Prostate gland (tissue), 2 donors: ENCODE measurements around the gene BTBD7. TPM values are rescaled to one million over a fixed set of nuclear protein-coding genes. Genes with fewer than 3 reads are reported as not detected.

Experiments
- DNase-seq: peaks from one replicate; pipeline ENCODE4 v3.0.0-alpha.2; 2019; ENCODE audit warnings: low spot score
- H3K27ac ChIP-seq, 2 donors: fragments of 200-600 bp; sonication (generic); 2 replicates each; pipeline ENCODE4 v1.5.1; 2017 to 2019
- H3K27me3 ChIP-seq: fragments of 200-600 bp; sonication (generic); replicated peaks from 2 replicates; pipeline ENCODE4 v1.5.1; 2019; ENCODE audit not compliant: insufficient read depth
- H3K36me3 ChIP-seq, 2 donors: fragments of 200-600 bp; sonication (generic); 1 replicate in 1 of 2; 2 replicates in 1 of 2; pipeline versions ENCODE4 v1.5.1 to v1.8.1; 2017 to 2019
- H3K4me1 ChIP-seq: fragments of 200-600 bp; sonication (generic); replicated peaks from 2 replicates; pipeline ENCODE4 v1.5.1; 2019
- H3K4me3 ChIP-seq, 2 donors: fragments of 200-600 bp; sonication (generic); 2 replicates each; pipeline ENCODE4 v1.5.1; 2017 to 2019
- H3K9me3 ChIP-seq: fragments of 200-600 bp; sonication (generic); 2 replicates; pipeline ENCODE4 v1.5.1; 2017
- POLR2A ChIP-seq: fragments of 450-650 bp; IDR thresholded peaks from one replicate; pipeline ENCODE4 v1.6.1; 2016; ENCODE audit warnings: antibody characterized with exemption, mild to moderate bottlenecking
- POLR2AphosphoS5 ChIP-seq: sonication (generic); formaldehyde crosslinking; IDR thresholded peaks from one replicate; pipeline ENCODE4 v1.6.1; 2017; ENCODE audit warnings: antibody characterized with exemption
- WGBS: methylation state at CpG from one replicate; pipeline ENCODE4 v1.1.5; 2018; 5-methylcytosine and 5-hydroxymethylcytosine counted together
- intact Hi-C: fragments of 100-400 bp; cut with DNase I; formaldehyde crosslinking; loops from one replicate; pipeline ENCODE4 v1.14.2; 2022
- total RNA-seq, 2 donors: library from RNA; depleted of rRNA; stranded (reverse); fragments of >200 nt; gene quantifications; one replicate each; pipeline ENCODE4 v1.1.0, GENCODE V29; 2016
- TF ChIP-seq, protein P1 (sequence below), 4 experiments: fragments of 200-600 bp in 2 of 4; fragments of 450-650 bp in 2 of 4; sonication (generic) in 2 of 4; IDR thresholded peaks; 1 replicate in 3 of 4; 2 replicates in 1 of 4; pipeline ENCODE4 v1.5.1; 2016 to 2019; ENCODE audit warnings: antibody characterized with exemption in 4 of 4, mild to moderate bottlenecking in 2 of 4, moderate library complexity in 2 of 4

BTBD7 gene
- total RNA-seq, 2 donors from 2014 or later, result 23.8 to 25.8 TPM

DNA sequence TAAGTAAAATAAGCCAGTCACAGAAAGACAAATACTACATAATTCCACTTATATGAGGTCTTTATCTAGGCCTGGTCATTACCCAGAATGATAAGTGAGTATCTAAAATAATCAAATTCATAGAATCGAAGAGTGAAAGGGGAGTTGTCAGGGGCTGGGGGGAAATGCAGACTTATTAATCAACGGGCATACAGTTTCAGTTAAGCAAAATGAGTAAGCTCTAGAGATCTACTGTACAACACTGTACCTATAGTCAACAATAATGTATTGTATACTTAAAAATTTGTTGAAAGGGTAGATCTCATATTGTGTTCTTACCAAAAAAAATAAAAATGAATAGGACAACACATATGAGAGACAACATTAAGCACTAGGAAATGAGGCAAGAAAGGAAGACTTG, 13.3 kb downstream of the BTBD7 start:
- Histone ChIP-seq H3K4me3 (no peak overlapping the region), H3K27me3 (no peaks in the 10 kb centered on the region), H3K36me3 (no peaks in the 10 kb centered on the region), H3K27ac (no peak overlapping the region), H3K4me1 (peaks cover 2% of the 10 kb centered on the region), H3K9me3 (no peaks in the 10 kb centered on the region)
- intact Hi-C loops, result no loop called here
- TF ChIP-seq POLR2AphosphoS5 (no peak), POLR2A (no peak)
- TF ChIP-seq, protein P1, sequence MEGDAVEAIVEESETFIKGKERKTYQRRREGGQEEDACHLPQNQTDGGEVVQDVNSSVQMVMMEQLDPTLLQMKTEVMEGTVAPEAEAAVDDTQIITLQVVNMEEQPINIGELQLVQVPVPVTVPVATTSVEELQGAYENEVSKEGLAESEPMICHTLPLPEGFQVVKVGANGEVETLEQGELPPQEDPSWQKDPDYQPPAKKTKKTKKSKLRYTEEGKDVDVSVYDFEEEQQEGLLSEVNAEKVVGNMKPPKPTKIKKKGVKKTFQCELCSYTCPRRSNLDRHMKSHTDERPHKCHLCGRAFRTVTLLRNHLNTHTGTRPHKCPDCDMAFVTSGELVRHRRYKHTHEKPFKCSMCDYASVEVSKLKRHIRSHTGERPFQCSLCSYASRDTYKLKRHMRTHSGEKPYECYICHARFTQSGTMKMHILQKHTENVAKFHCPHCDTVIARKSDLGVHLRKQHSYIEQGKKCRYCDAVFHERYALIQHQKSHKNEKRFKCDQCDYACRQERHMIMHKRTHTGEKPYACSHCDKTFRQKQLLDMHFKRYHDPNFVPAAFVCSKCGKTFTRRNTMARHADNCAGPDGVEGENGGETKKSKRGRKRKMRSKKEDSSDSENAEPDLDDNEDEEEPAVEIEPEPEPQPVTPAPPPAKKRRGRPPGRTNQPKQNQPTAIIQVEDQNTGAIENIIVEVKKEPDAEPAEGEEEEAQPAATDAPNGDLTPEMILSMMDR (IDR thresholded peaks at IDR 0.05), result no peak
- WGBS, result 96% methylated on average over 2 of the region's 2 CpGs
- no peak for DNase-seq

DNA sequence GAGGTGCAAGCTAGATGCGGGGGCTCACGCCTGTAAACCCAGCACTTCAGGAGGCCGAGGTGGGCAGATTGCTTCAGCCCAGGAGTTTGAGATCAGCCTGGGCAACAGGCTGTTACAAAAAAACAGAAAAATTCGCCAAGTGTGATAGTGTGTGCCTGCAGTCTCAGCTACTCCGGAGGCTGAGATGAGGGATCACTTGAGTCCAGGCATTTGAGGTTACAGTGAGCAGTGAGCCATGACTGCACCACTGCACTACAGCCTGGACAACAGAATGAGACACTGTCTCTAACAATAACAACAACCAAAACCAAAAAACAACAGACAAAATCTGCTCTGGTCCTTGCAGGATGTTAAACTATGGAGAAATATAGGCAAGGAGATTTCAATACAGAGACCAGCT, 13.9 kb downstream of the BTBD7 start:
- DNase-seq, result no peak
- no peaks in the 10 kb centered on the region for H3K36me3 ChIP-seq
- TF ChIP-seq POLR2AphosphoS5, result no peak
- TF ChIP-seq, protein P1 (IDR thresholded peaks at IDR 0.05), result no peak
- no peak for TF ChIP-seq POLR2A
- no peak overlapping the region for H3K4me3 ChIP-seq
- 77% methylated on average over 5 of the region's 5 CpGs for WGBS
- no peak overlapping the region for H3K27ac ChIP-seq
- intact Hi-C loops, result no loop called here
- no peaks in the 10 kb centered on the region for H3K27me3 ChIP-seq
- no peaks in the 10 kb centered on the region for H3K9me3 ChIP-seq
- peaks cover 2% of the 10 kb centered on the region for H3K4me1 ChIP-seq

DNA sequence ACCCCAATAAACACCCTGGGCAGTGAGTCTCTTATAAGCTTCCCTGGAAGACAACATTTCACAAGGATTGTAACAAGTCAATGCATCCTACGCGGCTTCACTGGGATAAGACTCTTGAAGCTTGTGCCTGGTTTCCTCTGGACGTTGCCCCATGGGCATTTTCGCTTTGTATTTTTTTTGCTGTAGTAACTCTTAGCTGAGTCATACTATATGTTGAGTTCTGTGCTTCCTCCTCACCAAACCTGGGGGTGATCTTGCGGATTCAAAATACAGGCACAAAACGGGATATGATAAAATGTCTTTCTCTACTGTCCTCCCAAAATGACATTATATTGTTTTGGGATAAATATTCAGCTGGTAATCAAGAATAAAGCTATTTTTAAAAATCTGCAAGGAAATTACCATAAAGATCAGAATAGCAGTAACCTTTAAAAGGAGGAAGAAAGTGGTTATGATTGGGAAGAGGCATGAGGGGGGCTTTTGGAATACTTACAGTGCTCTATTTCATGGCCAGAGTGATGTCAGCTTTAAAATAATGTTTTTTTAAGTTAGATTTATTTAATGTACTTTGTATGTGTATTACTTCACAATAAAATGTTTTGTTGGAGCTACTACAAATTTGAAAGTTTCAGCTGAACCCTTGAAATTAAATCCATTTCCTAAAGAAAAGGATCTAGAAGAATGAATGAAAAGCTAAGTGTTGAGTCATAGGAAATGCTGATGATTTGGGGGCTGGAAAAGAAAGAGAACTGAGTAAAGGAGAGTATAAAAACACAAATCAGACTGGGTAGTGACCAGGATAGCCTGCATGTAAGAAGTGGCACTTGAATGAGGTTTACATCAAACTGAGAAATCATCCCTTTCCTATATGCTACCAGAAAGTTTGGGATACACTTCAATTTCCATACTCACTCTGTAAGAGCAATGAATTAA, 14.7 kb downstream of the BTBD7 start:
- Histone ChIP-seq H3K4me3 (no peak overlapping the region), H3K4me1 (peaks cover 2% of the 10 kb centered on the region), H3K36me3 (no peaks in the 10 kb centered on the region), H3K9me3 (no peaks in the 10 kb centered on the region), H3K27ac (no peak overlapping the region), H3K27me3 (no peaks in the 10 kb centered on the region)
- intact Hi-C loops, result no loop called here
- TF ChIP-seq, protein P1 (IDR thresholded peaks at IDR 0.05), result no peak
- no peak for DNase-seq
- 74% methylated on average over 6 of the region's 6 CpGs for WGBS

DNA sequence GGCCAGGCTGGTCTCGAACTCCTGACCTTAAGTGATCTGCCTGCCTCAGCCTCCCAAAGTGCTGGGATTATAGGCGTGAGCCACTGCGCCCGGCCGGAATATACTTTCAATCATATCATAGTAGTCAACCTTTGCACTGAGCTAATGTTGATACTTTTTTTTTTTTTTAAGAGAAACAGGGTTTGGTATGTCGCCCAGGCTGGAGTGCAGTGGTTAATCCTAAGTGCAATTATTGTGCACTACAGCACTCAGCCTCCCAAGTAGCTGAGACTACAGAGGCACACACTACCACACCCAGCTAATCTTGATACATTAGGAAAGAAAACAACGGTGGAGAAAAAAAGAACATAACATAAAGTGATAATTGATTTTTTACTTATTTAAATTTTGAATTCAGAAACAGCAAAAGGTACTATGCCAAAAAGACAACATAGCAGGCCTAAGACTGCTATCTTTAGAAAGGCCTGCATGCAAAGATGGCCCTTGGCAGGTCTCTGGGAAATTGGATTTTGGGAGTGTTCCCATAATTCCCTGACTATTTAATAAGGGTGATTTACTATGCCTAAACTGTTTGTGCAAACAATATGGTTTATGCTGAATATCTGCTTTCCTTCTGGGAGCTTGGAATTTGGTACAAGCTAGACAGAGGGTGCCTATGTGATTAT, 15.5 kb downstream of the BTBD7 start:
- Histone ChIP-seq H3K9me3 (no peaks in the 10 kb centered on the region), H3K4me1 (peaks cover 2% of the 10 kb centered on the region), H3K36me3 (no peaks in the 10 kb centered on the region), H3K27ac (no peak overlapping the region), H3K4me3 (no peak overlapping the region), H3K27me3 (no peaks in the 10 kb centered on the region)
- TF ChIP-seq POLR2A (no peak), POLR2AphosphoS5 (no peak)
- TF ChIP-seq, protein P1 (IDR thresholded peaks at IDR 0.05), result no peak
- WGBS, result 87% methylated on average over 7 of the region's 7 CpGs
- intact Hi-C loops, result no loop called here
- DNase-seq, result no peak
